ENCODE measurements around the gene PRKD2.

PRKD2 gene

DNA sequence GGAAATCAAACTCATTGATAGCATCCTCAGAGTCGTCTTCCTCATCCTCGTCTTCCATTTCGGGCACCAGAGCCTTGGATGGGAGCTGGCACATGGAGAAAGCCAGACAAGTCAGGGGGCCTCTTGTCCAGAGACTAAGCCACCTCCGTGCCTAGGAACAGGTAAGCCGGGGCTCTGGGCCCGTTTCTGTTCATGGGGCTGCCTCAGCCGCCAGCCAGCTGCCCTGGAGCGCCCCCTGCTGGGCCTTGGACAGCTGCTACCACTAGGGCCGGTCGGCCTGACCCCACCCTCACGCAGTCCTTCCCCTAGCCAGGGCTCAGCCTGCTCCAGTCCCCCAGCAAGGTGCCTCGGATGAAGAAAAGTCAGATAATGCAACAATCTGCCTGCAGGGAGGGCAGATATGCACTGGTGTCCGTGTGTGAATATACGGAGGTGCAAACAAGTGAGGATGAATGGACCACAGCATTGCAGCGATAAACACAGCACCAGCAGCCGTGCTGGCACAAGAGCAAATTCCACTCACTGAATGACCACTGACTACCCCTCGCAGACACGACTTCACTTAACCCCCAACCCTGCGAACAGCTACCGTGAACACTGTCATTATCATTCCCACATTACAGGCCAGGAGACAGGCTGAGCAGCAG is 11.9 kb upstream of the PRKD2 start:
- Histone ChIP-seq H3K9ac (ENCODE audit: low read depth, low read length) (no peak overlapping the region), H3K4me1 (ENCODE audit: insufficient read depth, low read length) (no peaks in the 10 kb centered on the region), H3K27me3 (ENCODE audit: insufficient read depth, low read length, poor library complexity) (no peaks in the 10 kb centered on the region), H4K20me1 (ENCODE audit: insufficient read depth, low read length) (peaks cover 88% of the 10 kb centered on the region), H3K27ac (ENCODE audit: low read length) (no peak overlapping the region; the same call in 1 of the 2 replicates), H3K79me2 (ENCODE audit: insufficient read depth, low read length) (peaks cover 60% of the 10 kb centered on the region), H3K9me3 (ENCODE audit: insufficient read depth, low read length, severe bottlenecking) (no peaks in the 10 kb centered on the region), H3K4me2 (ENCODE audit: insufficient read depth, low read length) (no peak overlapping the region), H2AFZ (ENCODE audit: low read depth, low read length) (no peak overlapping the region), H3K36me3 (ENCODE audit: insufficient read depth, low read length) (peaks cover 100% of the 10 kb centered on the region), H3K4me3 (ENCODE audit: low read depth in 1 of 2, low read length in 2 of 2) (no peak overlapping the region)
- ATAC-seq (ENCODE audit: insufficient read depth, low read depth), result peak; percentile 89
- no peak for TF ChIP-seq EZH2 (IDR thresholded peaks at IDR 0.05; ENCODE audit: borderline replicate concordance, low read depth, low read length, severe bottlenecking)
- TF ChIP-seq, protein P1, sequence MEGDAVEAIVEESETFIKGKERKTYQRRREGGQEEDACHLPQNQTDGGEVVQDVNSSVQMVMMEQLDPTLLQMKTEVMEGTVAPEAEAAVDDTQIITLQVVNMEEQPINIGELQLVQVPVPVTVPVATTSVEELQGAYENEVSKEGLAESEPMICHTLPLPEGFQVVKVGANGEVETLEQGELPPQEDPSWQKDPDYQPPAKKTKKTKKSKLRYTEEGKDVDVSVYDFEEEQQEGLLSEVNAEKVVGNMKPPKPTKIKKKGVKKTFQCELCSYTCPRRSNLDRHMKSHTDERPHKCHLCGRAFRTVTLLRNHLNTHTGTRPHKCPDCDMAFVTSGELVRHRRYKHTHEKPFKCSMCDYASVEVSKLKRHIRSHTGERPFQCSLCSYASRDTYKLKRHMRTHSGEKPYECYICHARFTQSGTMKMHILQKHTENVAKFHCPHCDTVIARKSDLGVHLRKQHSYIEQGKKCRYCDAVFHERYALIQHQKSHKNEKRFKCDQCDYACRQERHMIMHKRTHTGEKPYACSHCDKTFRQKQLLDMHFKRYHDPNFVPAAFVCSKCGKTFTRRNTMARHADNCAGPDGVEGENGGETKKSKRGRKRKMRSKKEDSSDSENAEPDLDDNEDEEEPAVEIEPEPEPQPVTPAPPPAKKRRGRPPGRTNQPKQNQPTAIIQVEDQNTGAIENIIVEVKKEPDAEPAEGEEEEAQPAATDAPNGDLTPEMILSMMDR (IDR thresholded peaks at IDR 0.05; ENCODE audit: borderline replicate concordance, extremely low read depth, low read length, poor library complexity, severe bottlenecking), result peak; percentile 93
- peak; percentile 70 for DNase-seq

DNA sequence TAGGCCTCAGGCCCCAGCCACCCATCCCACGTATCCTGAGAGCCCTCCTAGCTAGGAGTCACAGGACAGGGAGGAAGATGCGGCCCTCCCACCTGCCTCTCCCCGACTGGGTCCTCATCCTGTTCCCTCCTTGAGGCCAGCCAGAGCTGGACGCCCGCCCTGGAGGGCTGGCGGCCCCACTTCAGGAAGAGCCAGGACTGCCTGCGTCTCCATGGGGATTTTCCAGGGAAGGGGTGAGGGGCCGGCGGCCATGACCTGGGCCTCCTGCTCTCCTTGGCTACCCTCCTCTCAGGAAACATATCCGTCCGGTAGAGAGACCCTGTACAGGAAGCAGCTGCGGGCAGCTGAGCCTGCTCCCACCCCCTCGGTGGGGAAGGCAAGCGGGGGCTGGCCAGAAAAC is 11.3 kb upstream of the PRKD2 start:
- DNase-seq (no peak), ATAC-seq (ENCODE audit: insufficient read depth, low read depth) (no peak)
- Histone ChIP-seq H3K4me1 (ENCODE audit: insufficient read depth, low read length) (no peaks in the 10 kb centered on the region), H3K27ac (ENCODE audit: low read length) (no peak overlapping the region), H4K20me1 (ENCODE audit: insufficient read depth, low read length) (peaks cover 88% of the 10 kb centered on the region), H3K4me3 (ENCODE audit: low read depth in 1 of 2, low read length in 2 of 2) (no peak overlapping the region), H3K79me2 (ENCODE audit: insufficient read depth, low read length) (peaks cover 54% of the 10 kb centered on the region), H2AFZ (ENCODE audit: low read depth, low read length) (no peak overlapping the region), H3K9me3 (ENCODE audit: insufficient read depth, low read length, severe bottlenecking) (no peaks in the 10 kb centered on the region), H3K36me3 (ENCODE audit: insufficient read depth, low read length) (peaks cover 100% of the 10 kb centered on the region), H3K27me3 (ENCODE audit: insufficient read depth, low read length, poor library complexity) (no peaks in the 10 kb centered on the region), H3K9ac (ENCODE audit: low read depth, low read length) (no peak overlapping the region), H3K4me2 (ENCODE audit: insufficient read depth, low read length) (no peak overlapping the region)
- TF ChIP-seq, protein P1 (IDR thresholded peaks at IDR 0.05; ENCODE audit: borderline replicate concordance, extremely low read depth, low read length, poor library complexity, severe bottlenecking), result no peak
- TF ChIP-seq EZH2 (IDR thresholded peaks at IDR 0.05; ENCODE audit: borderline replicate concordance, low read depth, low read length, severe bottlenecking), result no peak

DNA sequence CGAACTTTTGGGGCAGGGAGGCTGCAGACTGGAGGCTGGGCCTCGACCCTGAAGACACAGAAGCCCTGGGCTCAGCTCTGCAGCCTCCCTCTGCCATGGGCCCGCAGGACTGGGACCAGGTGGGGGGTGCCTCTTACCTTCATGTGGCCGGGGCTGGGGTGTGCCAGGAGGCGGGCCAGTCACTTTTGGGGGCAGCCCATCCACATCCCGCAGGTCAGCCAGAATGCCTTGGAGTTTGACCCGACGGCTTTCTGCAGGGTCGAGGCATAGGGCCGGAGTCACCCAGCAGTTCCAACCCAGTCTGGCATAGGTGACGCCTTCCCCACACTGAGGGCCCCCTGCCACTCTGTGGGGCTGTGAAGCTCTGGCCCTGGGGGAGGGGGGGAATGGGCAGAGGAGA is 10.8 kb upstream of the PRKD2 start:
- Histone ChIP-seq H3K36me3 (ENCODE audit: insufficient read depth, low read length) (peaks cover 100% of the 10 kb centered on the region), H3K9ac (ENCODE audit: low read depth, low read length) (no peak overlapping the region)

DNA sequence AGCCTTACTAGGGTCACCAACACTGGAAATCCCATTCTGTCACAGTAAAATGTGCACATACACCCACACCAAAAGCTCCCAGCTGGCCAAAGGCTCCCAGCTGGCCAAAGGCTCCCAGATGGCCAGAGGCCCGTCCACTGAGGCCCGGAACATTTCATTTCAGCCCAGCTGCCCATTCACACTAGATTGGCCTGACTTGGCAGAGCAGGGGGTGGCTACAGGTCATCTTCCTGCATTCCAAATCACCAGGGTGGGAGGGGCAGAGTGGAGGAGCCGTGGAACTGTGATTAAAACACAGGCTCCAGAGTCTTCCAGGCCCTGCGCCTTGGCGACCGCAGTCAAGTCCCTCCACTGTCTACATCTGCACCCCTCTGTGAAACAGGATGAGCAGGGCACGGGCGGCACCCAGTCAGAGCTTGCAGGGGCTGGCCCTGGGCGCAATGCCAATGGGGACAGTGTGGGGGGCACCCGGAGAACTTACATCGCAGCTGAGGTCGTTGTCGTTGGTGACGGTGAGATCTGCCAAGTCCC is 10.1 kb upstream of the PRKD2 start:
- no peaks in the 10 kb centered on the region for H3K9me3 ChIP-seq (ENCODE audit: insufficient read depth, low read length, severe bottlenecking)
- no peak overlapping the region for H3K4me2 ChIP-seq (ENCODE audit: insufficient read depth, low read length)
- peaks cover 85% of the 10 kb centered on the region for H4K20me1 ChIP-seq (ENCODE audit: insufficient read depth, low read length)
- no peaks in the 10 kb centered on the region for H3K27me3 ChIP-seq (ENCODE audit: insufficient read depth, low read length, poor library complexity)
- H3K4me1 ChIP-seq (ENCODE audit: insufficient read depth, low read length), result no peaks in the 10 kb centered on the region
- peaks cover 42% of the 10 kb centered on the region for H3K79me2 ChIP-seq (ENCODE audit: insufficient read depth, low read length)
- TF ChIP-seq, protein P1 (IDR thresholded peaks at IDR 0.05; ENCODE audit: borderline replicate concordance, extremely low read depth, low read length, poor library complexity, severe bottlenecking), result no peak
- no peak for TF ChIP-seq EZH2 (IDR thresholded peaks at IDR 0.05; ENCODE audit: borderline replicate concordance, low read depth, low read length, severe bottlenecking)
- no peak for DNase-seq
- no peak overlapping the region for H3K4me3 ChIP-seq (ENCODE audit: low read depth in 1 of 2, low read length in 2 of 2)
- H3K9ac ChIP-seq (ENCODE audit: low read depth, low read length), result no peak overlapping the region
- no peak for ATAC-seq (ENCODE audit: insufficient read depth, low read depth)
- H3K27ac ChIP-seq (ENCODE audit: low read length), result no peak overlapping the region
- H2AFZ ChIP-seq (ENCODE audit: low read depth, low read length), result no peak overlapping the region
- peaks cover 100% of the 10 kb centered on the region for H3K36me3 ChIP-seq (ENCODE audit: insufficient read depth, low read length)

More for the DNA sequence above, 10.8 kb upstream of the PRKD2 start:
- Histone ChIP-seq H3K27ac (ENCODE audit: low read length) (no peak overlapping the region), H3K4me2 (ENCODE audit: insufficient read depth, low read length) (no peak overlapping the region), H2AFZ (ENCODE audit: low read depth, low read length) (no peak overlapping the region), H3K79me2 (ENCODE audit: insufficient read depth, low read length) (peaks cover 49% of the 10 kb centered on the region), H3K4me3 (ENCODE audit: low read depth in 1 of 2, low read length in 2 of 2) (no peak overlapping the region), H3K27me3 (ENCODE audit: insufficient read depth, low read length, poor library complexity) (no peaks in the 10 kb centered on the region), H4K20me1 (ENCODE audit: insufficient read depth, low read length) (peaks cover 87% of the 10 kb centered on the region), H3K9me3 (ENCODE audit: insufficient read depth, low read length, severe bottlenecking) (no peaks in the 10 kb centered on the region), H3K4me1 (ENCODE audit: insufficient read depth, low read length) (no peaks in the 10 kb centered on the region)
- TF ChIP-seq EZH2 (IDR thresholded peaks at IDR 0.05; ENCODE audit: borderline replicate concordance, low read depth, low read length, severe bottlenecking), result no peak
- ATAC-seq (ENCODE audit: insufficient read depth, low read depth), result no peak
- no peak for DNase-seq

Measured in DND-41 (cell line).